Tibial nerve (tissue), 4 donors: Measurements from ENCODE around the gene CFAP92. TPM values are rescaled to one million over a fixed set of nuclear protein-coding genes. Genes with fewer than 3 reads are reported as not detected.

Source experiments
- DNase-seq, 2 donors: peaks; one replicate each; pipeline ENCODE4 v3.0.0-alpha.2; 2019; ENCODE audit warnings: low spot score in 2 of 2
- H3K27ac ChIP-seq, 4 donors: fragments of 200-600 bp; sonication (generic) in 3 of 4; one replicate each; pipeline ENCODE4 v1.5.1; 2017 to 2019; ENCODE audit warnings: mild to moderate bottlenecking in 1 of 4
- H3K27me3 ChIP-seq, 2 donors: fragments of 200-600 bp; sonication (generic) in 1 of 2; one replicate each; pipeline versions ENCODE4 v1.5.1 to v1.6.0; 2017 to 2019
- H3K36me3 ChIP-seq, 3 donors: fragments of 200-600 bp; sonication (generic); one replicate each; pipeline ENCODE4 v1.5.1; 2018 to 2019
- H3K4me1 ChIP-seq, 4 donors: fragments of 200-600 bp; sonication (generic) in 3 of 4; one replicate each; pipeline ENCODE4 v1.5.1; 2017 to 2019
- H3K4me3 ChIP-seq, 4 donors: fragments of 200-600 bp; sonication (generic) in 3 of 4; one replicate each; pipeline ENCODE4 v1.5.1; 2017 to 2019; ENCODE audit warnings: mild to moderate bottlenecking in 1 of 4, moderate library complexity in 1 of 4
- H3K9me3 ChIP-seq, 4 donors: fragments of 200-600 bp; sonication (generic) in 3 of 4; one replicate each; pipeline ENCODE4 v1.5.1; 2017 to 2019
- CTCF ChIP-seq, 5 experiments: fragments of 200-600 bp in 3 of 5; fragments of 450-650 bp in 2 of 5; sonication (generic) in 3 of 5; IDR thresholded peaks; one replicate each; pipeline ENCODE4 v1.5.1; 2016 to 2019; ENCODE audit warnings: antibody characterized with exemption in 5 of 5, mild to moderate bottlenecking in 3 of 5, moderate library complexity in 2 of 5
- EP300 ChIP-seq, 2 donors: sonication (generic); formaldehyde crosslinking; IDR thresholded peaks; one replicate each; pipeline ENCODE4 v1.6.1; 2017; ENCODE audit warnings: antibody characterized with exemption in 2 of 2, mild to moderate bottlenecking in 1 of 2
- POLR2A ChIP-seq, 2 donors: fragments of 450-650 bp; IDR thresholded peaks; one replicate each; pipeline ENCODE4 v1.6.1; 2017; ENCODE audit warnings: antibody characterized with exemption in 2 of 2, mild to moderate bottlenecking in 2 of 2, moderate library complexity in 2 of 2
- WGBS, 2 donors: methylation state at CpG; one replicate each; pipeline ENCODE4 v1.1.5; 2018; 5-methylcytosine and 5-hydroxymethylcytosine counted together
- total RNA-seq, 4 donors: library from RNA; depleted of rRNA; stranded (reverse); fragments of >200 nt; gene quantifications; one replicate each; pipeline ENCODE4 v1.1.0, GENCODE V29; 2016

Gene CFAP92
- total RNA-seq, 4 donors from 2014 or later: 0.22 to 0.78 (median 0.63) TPM; not detected in 1

GRCh38 chr3:129002573-129003569, 9.0 kb upstream of the CFAP92 start:
- H3K36me3 ChIP-seq: no peaks in the 10 kb centered on the region
- H3K4me1 ChIP-seq: peaks cover 0 to 48% (median 6%) of the 10 kb centered on the region in 4 donors
- H3K27me3 ChIP-seq: peaks cover 0 to 55% of the 10 kb centered on the region in 2 donors
- no peaks in the 10 kb centered on the region for H3K9me3 ChIP-seq
- no peak overlapping the region for H3K27ac ChIP-seq
- DNase-seq: no peak
- TF ChIP-seq EP300 (IDR thresholded peaks at IDR 0.05): no peak
- no peak for TF ChIP-seq CTCF (IDR thresholded peaks at IDR 0.05)
- TF ChIP-seq POLR2A (IDR thresholded peaks at IDR 0.05): no peak
- 40 to 49% methylated on average over 28 of the region's 28 CpGs for WGBS, 2 donors
- peak overlapping the region in 1 of 4 donors; percentile 59 for H3K4me3 ChIP-seq

GRCh38 chr3:129001806-129002572, 8.1 kb upstream of the CFAP92 start:
- Histone ChIP-seq H3K9me3 (no peaks in the 10 kb centered on the region), H3K4me1 (peaks cover 0 to 48% (median 6%) of the 10 kb centered on the region in 4 donors), H3K27me3 (peaks cover 0 to 55% of the 10 kb centered on the region in 2 donors), H3K4me3 (peak overlapping the region; percentile 34 to 59 (median 40)), H3K36me3 (no peaks in the 10 kb centered on the region), H3K27ac (peak overlapping the region in 1 of 4 donors; percentile 74)
- no peak for TF ChIP-seq CTCF (IDR thresholded peaks at IDR 0.05)
- TF ChIP-seq POLR2A (IDR thresholded peaks at IDR 0.05): no peak
- no peak for TF ChIP-seq EP300 (IDR thresholded peaks at IDR 0.05)
- no peak for DNase-seq
- WGBS, 2 donors: 2% methylated on average over 38 to 61 of the region's 81 CpGs

- peak in 1 of 2 donors; percentile 36 for DNase-seq
- no peaks in the 10 kb centered on the region for H3K36me3 ChIP-seq
- no peak for TF ChIP-seq EP300 (IDR thresholded peaks at IDR 0.05)
- TF ChIP-seq POLR2A (IDR thresholded peaks at IDR 0.05): no peak
- TF ChIP-seq CTCF (IDR thresholded peaks at IDR 0.05): no peak
- WGBS, 2 donors: 1% methylated on average over 52 to 56 of the region's 74 CpGs
- no peaks in the 10 kb centered on the region for H3K9me3 ChIP-seq
- H3K4me1 ChIP-seq: peaks cover 0 to 48% (median 6%) of the 10 kb centered on the region in 4 donors
- peaks cover 0 to 55% of the 10 kb centered on the region in 2 donors for H3K27me3 ChIP-seq
- H3K27ac ChIP-seq: peak within 1 kb of the TSS in 2 of 4 donors; percentile 70 to 74
- H3K4me3 ChIP-seq: peak within 1 kb of the TSS; percentile 34 to 59 (median 40)
These were observed 7.4 kb upstream of the CFAP92 start, which contains the start of gene EFCC1 for GRCh38 chr3:129001101-129001805. Gene EFCC1, plus strand, starts transcription at chr3:129001304. Its CDS starts 325 bp downstream, at chr3:129001629.

- Histone ChIP-seq H3K27ac (peak overlapping the region in 2 of 4 donors; percentile 70 to 74), H3K4me3 (peak overlapping the region; percentile 34 to 59 (median 40)), H3K4me1 (peaks cover 0 to 45% (median 6%) of the 10 kb centered on the region in 4 donors), H3K9me3 (no peaks in the 10 kb centered on the region), H3K27me3 (peaks cover 0 to 57% of the 10 kb centered on the region in 2 donors), H3K36me3 (no peaks in the 10 kb centered on the region)
- no peak for TF ChIP-seq POLR2A (IDR thresholded peaks at IDR 0.05)
- TF ChIP-seq EP300 (IDR thresholded peaks at IDR 0.05): no peak
- TF ChIP-seq CTCF (IDR thresholded peaks at IDR 0.05): no peak
- no peak for DNase-seq
- 10 to 22% methylated on average over 15 of the region's 15 CpGs for WGBS, 2 donors
These were observed 6.8 kb upstream of the CFAP92 start for GRCh38 chr3:129000742-129001100.
